ENCODE measurements around the gene CCDC33. TPM values are rescaled to one million over a fixed set of nuclear protein-coding genes. Genes with fewer than 3 reads are reported as not detected.

CCDC33 gene
- total RNA-seq, 1 experiment from 2014 or later, result 10.6 TPM

- TF ChIP-seq, protein P1, sequence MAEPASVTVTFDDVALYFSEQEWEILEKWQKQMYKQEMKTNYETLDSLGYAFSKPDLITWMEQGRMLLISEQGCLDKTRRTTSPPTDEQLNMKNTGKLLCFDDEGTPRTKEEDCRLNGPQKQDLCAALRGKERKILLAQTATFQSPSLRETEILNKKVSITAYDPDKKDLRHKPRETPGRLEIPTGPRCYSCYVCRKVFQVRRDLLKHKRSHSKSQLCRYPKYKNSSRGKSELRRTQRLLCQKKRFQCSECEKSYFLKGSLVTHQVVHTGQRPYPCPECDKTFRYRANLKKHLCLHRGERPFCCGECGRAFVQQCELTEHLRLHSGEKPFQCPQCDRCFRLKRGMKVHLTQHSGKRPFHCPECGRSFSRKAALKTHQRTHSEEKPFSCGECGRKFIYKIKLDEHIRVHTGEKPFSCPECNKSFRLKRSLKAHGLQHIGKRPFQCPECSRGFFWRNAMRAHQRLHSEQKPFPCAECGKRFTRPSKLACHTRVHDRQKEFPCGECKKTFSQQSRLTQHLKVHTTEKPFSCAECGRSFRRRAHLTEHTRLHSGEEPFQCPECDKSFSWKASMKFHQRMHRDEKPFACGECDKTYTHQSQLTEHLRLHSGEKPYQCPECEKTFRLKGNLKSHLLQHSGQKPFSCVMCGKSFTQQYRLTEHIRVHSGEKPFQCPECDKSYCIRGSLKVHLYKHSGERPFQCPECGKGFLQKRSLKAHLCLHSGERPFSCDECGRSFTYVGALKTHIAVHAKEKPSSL (CRISPR knock-in tag; conservative IDR thresholded peaks at IDR 0.05), result no peak
- TF ChIP-seq, protein P2, sequence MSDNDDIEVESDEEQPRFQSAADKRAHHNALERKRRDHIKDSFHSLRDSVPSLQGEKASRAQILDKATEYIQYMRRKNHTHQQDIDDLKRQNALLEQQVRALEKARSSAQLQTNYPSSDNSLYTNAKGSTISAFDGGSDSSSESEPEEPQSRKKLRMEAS (CRISPR knock-in tag; IDR thresholded peaks at IDR 0.05), result no peak
- TF ChIP-seq ATF3 (CRISPR knock-in tag; conservative IDR thresholded peaks at IDR 0.05), result no peak
- no peak for TF ChIP-seq CTCF (IDR thresholded peaks at IDR 0.05)
- no peak for TF ChIP-seq RELA (CRISPR knock-in tag; IDR thresholded peaks at IDR 0.05; ENCODE audit: borderline replicate concordance)
- TF ChIP-seq, protein P3, sequence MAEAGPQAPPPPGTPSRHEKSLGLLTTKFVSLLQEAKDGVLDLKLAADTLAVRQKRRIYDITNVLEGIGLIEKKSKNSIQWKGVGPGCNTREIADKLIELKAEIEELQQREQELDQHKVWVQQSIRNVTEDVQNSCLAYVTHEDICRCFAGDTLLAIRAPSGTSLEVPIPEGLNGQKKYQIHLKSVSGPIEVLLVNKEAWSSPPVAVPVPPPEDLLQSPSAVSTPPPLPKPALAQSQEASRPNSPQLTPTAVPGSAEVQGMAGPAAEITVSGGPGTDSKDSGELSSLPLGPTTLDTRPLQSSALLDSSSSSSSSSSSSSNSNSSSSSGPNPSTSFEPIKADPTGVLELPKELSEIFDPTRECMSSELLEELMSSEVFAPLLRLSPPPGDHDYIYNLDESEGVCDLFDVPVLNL (CRISPR knock-in tag; IDR thresholded peaks at IDR 0.05; ENCODE audit: borderline replicate concordance, low read depth), result no peak
- no peak for TF ChIP-seq TEAD4 (CRISPR knock-in tag; IDR thresholded peaks at IDR 0.05)
- no peak for TF ChIP-seq ZNF219 (CRISPR knock-in tag; IDR thresholded peaks at IDR 0.05; ENCODE audit: borderline replicate concordance)
- no peak for TF ChIP-seq OVOL2 (CRISPR knock-in tag; IDR thresholded peaks at IDR 0.05; ENCODE audit: borderline replicate concordance)
- TF ChIP-seq NFE2L1 (CRISPR knock-in tag; IDR thresholded peaks at IDR 0.05), result no peak
- TF ChIP-seq FOXP1 (CRISPR knock-in tag; IDR thresholded peaks at IDR 0.05; ENCODE audit: borderline replicate concordance), result no peak
These were observed 131.2 kb downstream of the CCDC33 start, which contains the start of gene CYP11A1 (continued) for GRCh38 chr15:74367296-74367854.

DNA sequence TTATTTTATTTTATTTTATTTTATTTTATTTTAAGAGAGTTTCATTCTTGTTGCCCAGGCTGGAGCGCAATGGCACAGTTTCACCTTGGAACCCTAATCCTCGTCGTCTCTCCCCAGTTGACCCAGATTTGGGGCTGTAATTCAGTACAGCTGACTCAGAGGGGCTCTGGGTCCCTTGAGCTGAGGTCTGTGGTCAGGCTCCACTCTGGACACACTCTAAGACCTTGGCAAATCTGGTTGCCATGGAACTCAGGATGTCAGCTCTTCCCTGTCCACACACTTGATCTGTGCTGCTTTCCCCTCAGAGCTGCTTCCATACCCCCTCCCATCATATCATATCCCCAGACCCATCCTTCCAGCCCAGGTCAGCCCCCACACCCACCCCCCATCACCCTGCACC, 132.0 kb downstream of the CCDC33 start:
- Mint-ChIP-seq H3K27me3 (ENCODE audit: low read depth) (peaks cover 29% of the 10 kb centered on the region), H3K27ac (no peak overlapping the region), H3K36me3 (no peaks in the 10 kb centered on the region), H3K4me3 (no peak overlapping the region), H3K4me1 (peaks cover 26% of the 10 kb centered on the region), H3K9me3 (no peaks in the 10 kb centered on the region)
- no peak for ATAC-seq
- POLR2A ChIA-PET, result no interaction called here
- CTCF ChIA-PET, result interaction anchor here (1.5 to 3.3 kb wide), 4 partner anchors 14 to 115 kb away, joined by 6 to 13 read pairs (median 8); no protein-coding TSS in a partner anchor
- no peak for DNase-seq (ENCODE audit: low spot score)
- TF ChIP-seq ZNF121 (CRISPR knock-in tag; IDR thresholded peaks at IDR 0.05) (no peak), NFYB (CRISPR knock-in tag; conservative IDR thresholded peaks at IDR 0.05; ENCODE audit: low read depth) (no peak), ESRRA (CRISPR knock-in tag; IDR thresholded peaks at IDR 0.05; ENCODE audit: borderline replicate concordance) (no peak), FOXP1 (CRISPR knock-in tag; IDR thresholded peaks at IDR 0.05; ENCODE audit: borderline replicate concordance) (no peak), ELF4 (CRISPR knock-in tag; IDR thresholded peaks at IDR 0.05; ENCODE audit: low read depth) (no peak), ZMAT4 (CRISPR knock-in tag; IDR thresholded peaks at IDR 0.05) (no peak), JAZF1 (CRISPR knock-in tag; IDR thresholded peaks at IDR 0.05) (no peak), ZNF232 (CRISPR knock-in tag; IDR thresholded peaks at IDR 0.05) (no peak), RELA (CRISPR knock-in tag; IDR thresholded peaks at IDR 0.05; ENCODE audit: borderline replicate concordance) (no peak), ATF3 (CRISPR knock-in tag; conservative IDR thresholded peaks at IDR 0.05) (no peak), GTF2I (CRISPR knock-in tag; conservative IDR thresholded peaks at IDR 0.05) (no peak)
- TF ChIP-seq, protein P4, sequence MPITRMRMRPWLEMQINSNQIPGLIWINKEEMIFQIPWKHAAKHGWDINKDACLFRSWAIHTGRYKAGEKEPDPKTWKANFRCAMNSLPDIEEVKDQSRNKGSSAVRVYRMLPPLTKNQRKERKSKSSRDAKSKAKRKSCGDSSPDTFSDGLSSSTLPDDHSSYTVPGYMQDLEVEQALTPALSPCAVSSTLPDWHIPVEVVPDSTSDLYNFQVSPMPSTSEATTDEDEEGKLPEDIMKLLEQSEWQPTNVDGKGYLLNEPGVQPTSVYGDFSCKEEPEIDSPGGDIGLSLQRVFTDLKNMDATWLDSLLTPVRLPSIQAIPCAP (CRISPR knock-in tag; IDR thresholded peaks at IDR 0.05), result no peak
- TF ChIP-seq, protein P5, sequence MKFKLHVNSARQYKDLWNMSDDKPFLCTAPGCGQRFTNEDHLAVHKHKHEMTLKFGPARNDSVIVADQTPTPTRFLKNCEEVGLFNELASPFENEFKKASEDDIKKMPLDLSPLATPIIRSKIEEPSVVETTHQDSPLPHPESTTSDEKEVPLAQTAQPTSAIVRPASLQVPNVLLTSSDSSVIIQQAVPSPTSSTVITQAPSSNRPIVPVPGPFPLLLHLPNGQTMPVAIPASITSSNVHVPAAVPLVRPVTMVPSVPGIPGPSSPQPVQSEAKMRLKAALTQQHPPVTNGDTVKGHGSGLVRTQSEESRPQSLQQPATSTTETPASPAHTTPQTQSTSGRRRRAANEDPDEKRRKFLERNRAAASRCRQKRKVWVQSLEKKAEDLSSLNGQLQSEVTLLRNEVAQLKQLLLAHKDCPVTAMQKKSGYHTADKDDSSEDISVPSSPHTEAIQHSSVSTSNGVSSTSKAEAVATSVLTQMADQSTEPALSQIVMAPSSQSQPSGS (CRISPR knock-in tag; IDR thresholded peaks at IDR 0.05; ENCODE audit: borderline replicate concordance, low read depth), result no peak

Measured in WTC11 (cell line).